GM23338 (cell line): ENCODE measurements around the gene SLCO4A1. TPM values are rescaled to one million over a fixed set of nuclear protein-coding genes. Genes with fewer than 3 reads are reported as not detected.

Experiments used
- ATAC-seq: fragments of 200-7000 bp; cut with Tn5 transposase; 3 replicates; pipeline ENCODE4 v1.9.1; 2020
- DNase-seq: peaks from one replicate; pipeline ENCODE4 v3.0.0-alpha.2; 2015; ENCODE audit warnings: low spot score
- H2AFZ ChIP-seq: fragments of 200-600 bp; sonication (generic); 2 replicates; pipeline ENCODE4 v1.8.0; 2016; ENCODE audit warnings: antibody characterized with exemption, mild to moderate bottlenecking, moderate library complexity
- H3F3A ChIP-seq: fragments of 200-600 bp; sonication (generic); replicated peaks from 2 replicates; pipeline ENCODE4 v1.8.0; 2017; ENCODE audit warnings: antibody characterized with exemption, mixed run types, low read depth
- H3K27ac ChIP-seq: fragments of 200-600 bp; sonication (generic); 2 replicates; pipeline ENCODE4 v1.6.1; 2016; ENCODE audit warnings: low read depth
- H3K27me3 ChIP-seq: fragments of 200-600 bp; sonication (generic); 2 replicates; pipeline ENCODE4 v1.8.0; 2016; ENCODE audit warnings: mild to moderate bottlenecking, mixed run types, moderate library complexity; ENCODE audit not compliant: insufficient read depth
- H3K36me3 ChIP-seq: fragments of 200-600 bp; sonication (generic); 2 replicates; pipeline ENCODE4 v1.8.0; 2016; ENCODE audit warnings: mild to moderate bottlenecking; ENCODE audit not compliant: insufficient read depth
- H3K4me1 ChIP-seq: fragments of 200-600 bp; sonication (generic); 2 replicates; pipeline ENCODE4 v1.8.0; 2016; ENCODE audit warnings: mild to moderate bottlenecking, moderate library complexity; ENCODE audit not compliant: insufficient read depth
- H3K4me2 ChIP-seq: fragments of 200-600 bp; sonication (generic); 2 replicates; pipeline ENCODE4 v1.7.1; 2017; ENCODE audit warnings: mixed run types
- H3K4me3 ChIP-seq: fragments of 200-600 bp; sonication (generic); 2 replicates; pipeline ENCODE4 v1.6.1; 2016; ENCODE audit warnings: mixed run types
- H3K79me2 ChIP-seq: fragments of 200-600 bp; sonication (generic); replicated peaks from 2 replicates; pipeline ENCODE4 v1.8.0; 2017; ENCODE audit warnings: mild to moderate bottlenecking; ENCODE audit not compliant: insufficient read depth
- H3K9me2 ChIP-seq: fragments of 200-600 bp; sonication (generic); 2 replicates; pipeline ENCODE4 v1.8.0; 2017; ENCODE audit not compliant: insufficient read depth
- H4K20me1 ChIP-seq: fragments of 200-600 bp; sonication (generic); replicated peaks from 2 replicates; pipeline ENCODE4 v1.8.0; 2017; ENCODE audit warnings: mild to moderate bottlenecking; ENCODE audit not compliant: insufficient read depth
- H3K27ac Mint-ChIP-seq: 2 replicates; pipeline ENCODE4 v1.8.0; 2020; ENCODE audit warnings: inconsistent platforms, mild to moderate bottlenecking, moderate library complexity, mixed read lengths
- H3K27me3 Mint-ChIP-seq: 3 replicates; pipeline ENCODE4 v1.8.0; 2022; ENCODE audit warnings: low read depth, mild to moderate bottlenecking, moderate library complexity, mixed read lengths, inconsistent platforms; ENCODE audit not compliant: insufficient read depth, poor library complexity
- H3K36me3 Mint-ChIP-seq: 3 replicates; pipeline ENCODE4 v1.8.0; 2021; ENCODE audit warnings: low read depth, mild to moderate bottlenecking, inconsistent platforms, moderate library complexity, mixed read lengths
- H3K4me1 Mint-ChIP-seq: 3 replicates; pipeline ENCODE4 v1.8.0; 2020; ENCODE audit warnings: mild to moderate bottlenecking, inconsistent platforms, mixed read lengths
- H3K4me3 Mint-ChIP-seq: 3 replicates; pipeline ENCODE4 v1.8.0; 2021; ENCODE audit warnings: moderate library complexity, mild to moderate bottlenecking, inconsistent platforms, mixed read lengths
- H3K9me3 Mint-ChIP-seq: 3 replicates; pipeline ENCODE4 v1.8.0; 2020; ENCODE audit warnings: moderate library complexity, mild to moderate bottlenecking, inconsistent platforms, mixed read lengths
- CREB1 ChIP-seq: fragments of 250-450 bp; sonication (Bioruptor Pico); IDR thresholded peaks from 2 replicates; pipeline ENCODE4 v1.5.0; 2020; ENCODE audit warnings: low read depth, mild to moderate bottlenecking, moderate library complexity
- ETS1 ChIP-seq: IDR thresholded peaks from 2 replicates; pipeline ENCODE4 v1.6.1; 2016; ENCODE audit warnings: antibody characterized with exemption
- EZH2 ChIP-seq: fragments of 200-600 bp; sonication (generic); IDR thresholded peaks from one replicate; pipeline ENCODE4 v1.8.0; 2017; ENCODE audit warnings: antibody characterized with exemption, mild to moderate bottlenecking, low read depth; ENCODE audit not compliant: unreplicated experiment
- EZH2phosphoT487 ChIP-seq: fragments of 200-600 bp; sonication (generic); IDR thresholded peaks from one replicate; pipeline ENCODE4 v1.8.1; 2018; ENCODE audit warnings: antibody characterized with exemption; ENCODE audit not compliant: unreplicated experiment
- JUNB ChIP-seq: IDR thresholded peaks from one replicate; pipeline ENCODE4 v1.6.1; 2016; ENCODE audit warnings: antibody characterized with exemption; ENCODE audit not compliant: unreplicated experiment
- NANOG ChIP-seq: IDR thresholded peaks from 2 replicates; pipeline ENCODE4 v1.6.1; 2016; ENCODE audit warnings: antibody characterized with exemption, borderline replicate concordance
- POLR2AphosphoS5 ChIP-seq: IDR thresholded peaks from 2 replicates; pipeline ENCODE4 v1.6.1; 2016; ENCODE audit warnings: antibody characterized with exemption, low read depth
- REST ChIP-seq: IDR thresholded peaks from one replicate; pipeline ENCODE4 v1.6.1; 2018; ENCODE audit warnings: antibody characterized with exemption; ENCODE audit not compliant: unreplicated experiment
- STAT1 ChIP-seq: IDR thresholded peaks from one replicate; pipeline ENCODE4 v1.6.1; 2016; ENCODE audit warnings: antibody characterized with exemption; ENCODE audit not compliant: unreplicated experiment
- ZNF114 ChIP-seq: fragments of 250-450 bp; sonication (Bioruptor Pico); IDR thresholded peaks from 2 replicates; pipeline ENCODE4 v1.5.0; 2020; ENCODE audit warnings: mild to moderate bottlenecking, moderate library complexity
- ZNF331 ChIP-seq: fragments of 250-450 bp; sonication (Bioruptor Pico); IDR thresholded peaks from 2 replicates; pipeline ENCODE4 v1.5.0; 2020; ENCODE audit warnings: low read depth, mild to moderate bottlenecking, moderate library complexity
- polyA plus RNA-seq: library from polyadenylated mRNA; unstranded; fragments of >200 nt; fragmentation: Nextera tagmentation; extraction: Ambion mirVana; gene quantifications from 2 replicates; pipeline ENCODE4 v1.2.1, GENCODE V29; 2016
- total RNA-seq: library from RNA; depleted of rRNA; stranded (reverse); fragments of >200 nt; shearing (Covaris generic); gene quantifications from 2 replicates; pipeline ENCODE4 v1.2.3, GENCODE V29; 2014
- TF ChIP-seq, protein P1 (sequence below), 2 experiments: fragments of 200-600 bp in 1 of 2; sonication (generic) in 1 of 2; conservative IDR thresholded peaks; 2 replicates each; pipeline versions ENCODE4 v1.5.1 to v1.6.1; 2016 to 2017; ENCODE audit warnings: antibody characterized with exemption in 2 of 2, low read depth in 2 of 2, mild to moderate bottlenecking in 2 of 2, moderate library complexity in 1 of 2
- TF ChIP-seq, protein P2 (sequence below): fragments of 250-450 bp; sonication (Bioruptor Pico); IDR thresholded peaks from 2 replicates; pipeline ENCODE4 v1.5.0; 2020; ENCODE audit warnings: mild to moderate bottlenecking, moderate library complexity

SLCO4A1 gene
- total and polyA plus RNA-seq, 2 experiments from 2014 or later = 28.5 to 41.6 TPM

DNA sequence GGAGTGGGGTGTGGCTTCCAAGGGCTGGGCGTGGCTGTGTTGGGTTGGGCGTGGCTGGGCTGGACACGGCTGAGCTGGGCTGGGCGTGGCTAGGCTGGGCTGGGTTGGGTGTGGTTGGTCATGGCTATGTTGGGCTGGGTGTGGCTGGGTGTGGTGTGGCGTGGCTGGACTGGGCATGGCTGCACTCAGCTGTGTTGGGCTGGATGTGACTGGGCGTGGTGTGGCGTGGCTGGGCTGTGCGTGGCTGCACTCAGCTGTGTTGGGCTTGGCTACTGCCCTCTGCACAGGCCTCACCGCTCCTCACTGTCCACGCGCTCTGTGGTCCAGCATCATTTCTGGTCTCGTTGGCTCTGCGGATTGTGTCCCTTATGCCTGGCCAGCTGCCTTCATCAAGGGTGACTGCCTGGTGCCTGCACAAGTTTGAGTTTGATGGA is 43.5 kb upstream of the SLCO4A1 start:
- H3K9me2 ChIP-seq = no peaks in the 10 kb centered on the region
- DNase-seq (no peak), ATAC-seq (no peak)
- no peak overlapping the region for H3K4me2 ChIP-seq
- Mint-ChIP-seq H3K27me3 (peaks cover 9% of the 10 kb centered on the region), H3K36me3 (no peaks in the 10 kb centered on the region), H3K27ac (no peak overlapping the region), H3K4me1 (peaks cover 16% of the 10 kb centered on the region), H3K4me3 (no peak overlapping the region), H3K9me3 (no peaks in the 10 kb centered on the region)
- no peak overlapping the region for H3K4me3 ChIP-seq
- H3K79me2 ChIP-seq = no peaks in the 10 kb centered on the region
- H3K36me3 ChIP-seq = no peaks in the 10 kb centered on the region
- H4K20me1 ChIP-seq = no peaks in the 10 kb centered on the region
- H3K4me1 ChIP-seq = peaks cover 2% of the 10 kb centered on the region; the same call in 1 of the 2 replicates
- no peak overlapping the region for H3K27ac ChIP-seq
- H3K27me3 ChIP-seq = no peaks in the 10 kb centered on the region
- TF ChIP-seq ETS1 (no peak), ZNF331 (no peak), CREB1 (CRISPR knock-in tag) (no peak), STAT1 (no peak), EZH2 (no peak), POLR2AphosphoS5 (no peak), JUNB (no peak), NANOG (no peak), EZH2phosphoT487 (no peak), REST (no peak), ZNF114 (no peak)
- TF ChIP-seq, protein P1, sequence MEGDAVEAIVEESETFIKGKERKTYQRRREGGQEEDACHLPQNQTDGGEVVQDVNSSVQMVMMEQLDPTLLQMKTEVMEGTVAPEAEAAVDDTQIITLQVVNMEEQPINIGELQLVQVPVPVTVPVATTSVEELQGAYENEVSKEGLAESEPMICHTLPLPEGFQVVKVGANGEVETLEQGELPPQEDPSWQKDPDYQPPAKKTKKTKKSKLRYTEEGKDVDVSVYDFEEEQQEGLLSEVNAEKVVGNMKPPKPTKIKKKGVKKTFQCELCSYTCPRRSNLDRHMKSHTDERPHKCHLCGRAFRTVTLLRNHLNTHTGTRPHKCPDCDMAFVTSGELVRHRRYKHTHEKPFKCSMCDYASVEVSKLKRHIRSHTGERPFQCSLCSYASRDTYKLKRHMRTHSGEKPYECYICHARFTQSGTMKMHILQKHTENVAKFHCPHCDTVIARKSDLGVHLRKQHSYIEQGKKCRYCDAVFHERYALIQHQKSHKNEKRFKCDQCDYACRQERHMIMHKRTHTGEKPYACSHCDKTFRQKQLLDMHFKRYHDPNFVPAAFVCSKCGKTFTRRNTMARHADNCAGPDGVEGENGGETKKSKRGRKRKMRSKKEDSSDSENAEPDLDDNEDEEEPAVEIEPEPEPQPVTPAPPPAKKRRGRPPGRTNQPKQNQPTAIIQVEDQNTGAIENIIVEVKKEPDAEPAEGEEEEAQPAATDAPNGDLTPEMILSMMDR (conservative IDR thresholded peaks at IDR 0.05; ENCODE audit: low read depth in 2 of 2) = no peak
- TF ChIP-seq, protein P2, sequence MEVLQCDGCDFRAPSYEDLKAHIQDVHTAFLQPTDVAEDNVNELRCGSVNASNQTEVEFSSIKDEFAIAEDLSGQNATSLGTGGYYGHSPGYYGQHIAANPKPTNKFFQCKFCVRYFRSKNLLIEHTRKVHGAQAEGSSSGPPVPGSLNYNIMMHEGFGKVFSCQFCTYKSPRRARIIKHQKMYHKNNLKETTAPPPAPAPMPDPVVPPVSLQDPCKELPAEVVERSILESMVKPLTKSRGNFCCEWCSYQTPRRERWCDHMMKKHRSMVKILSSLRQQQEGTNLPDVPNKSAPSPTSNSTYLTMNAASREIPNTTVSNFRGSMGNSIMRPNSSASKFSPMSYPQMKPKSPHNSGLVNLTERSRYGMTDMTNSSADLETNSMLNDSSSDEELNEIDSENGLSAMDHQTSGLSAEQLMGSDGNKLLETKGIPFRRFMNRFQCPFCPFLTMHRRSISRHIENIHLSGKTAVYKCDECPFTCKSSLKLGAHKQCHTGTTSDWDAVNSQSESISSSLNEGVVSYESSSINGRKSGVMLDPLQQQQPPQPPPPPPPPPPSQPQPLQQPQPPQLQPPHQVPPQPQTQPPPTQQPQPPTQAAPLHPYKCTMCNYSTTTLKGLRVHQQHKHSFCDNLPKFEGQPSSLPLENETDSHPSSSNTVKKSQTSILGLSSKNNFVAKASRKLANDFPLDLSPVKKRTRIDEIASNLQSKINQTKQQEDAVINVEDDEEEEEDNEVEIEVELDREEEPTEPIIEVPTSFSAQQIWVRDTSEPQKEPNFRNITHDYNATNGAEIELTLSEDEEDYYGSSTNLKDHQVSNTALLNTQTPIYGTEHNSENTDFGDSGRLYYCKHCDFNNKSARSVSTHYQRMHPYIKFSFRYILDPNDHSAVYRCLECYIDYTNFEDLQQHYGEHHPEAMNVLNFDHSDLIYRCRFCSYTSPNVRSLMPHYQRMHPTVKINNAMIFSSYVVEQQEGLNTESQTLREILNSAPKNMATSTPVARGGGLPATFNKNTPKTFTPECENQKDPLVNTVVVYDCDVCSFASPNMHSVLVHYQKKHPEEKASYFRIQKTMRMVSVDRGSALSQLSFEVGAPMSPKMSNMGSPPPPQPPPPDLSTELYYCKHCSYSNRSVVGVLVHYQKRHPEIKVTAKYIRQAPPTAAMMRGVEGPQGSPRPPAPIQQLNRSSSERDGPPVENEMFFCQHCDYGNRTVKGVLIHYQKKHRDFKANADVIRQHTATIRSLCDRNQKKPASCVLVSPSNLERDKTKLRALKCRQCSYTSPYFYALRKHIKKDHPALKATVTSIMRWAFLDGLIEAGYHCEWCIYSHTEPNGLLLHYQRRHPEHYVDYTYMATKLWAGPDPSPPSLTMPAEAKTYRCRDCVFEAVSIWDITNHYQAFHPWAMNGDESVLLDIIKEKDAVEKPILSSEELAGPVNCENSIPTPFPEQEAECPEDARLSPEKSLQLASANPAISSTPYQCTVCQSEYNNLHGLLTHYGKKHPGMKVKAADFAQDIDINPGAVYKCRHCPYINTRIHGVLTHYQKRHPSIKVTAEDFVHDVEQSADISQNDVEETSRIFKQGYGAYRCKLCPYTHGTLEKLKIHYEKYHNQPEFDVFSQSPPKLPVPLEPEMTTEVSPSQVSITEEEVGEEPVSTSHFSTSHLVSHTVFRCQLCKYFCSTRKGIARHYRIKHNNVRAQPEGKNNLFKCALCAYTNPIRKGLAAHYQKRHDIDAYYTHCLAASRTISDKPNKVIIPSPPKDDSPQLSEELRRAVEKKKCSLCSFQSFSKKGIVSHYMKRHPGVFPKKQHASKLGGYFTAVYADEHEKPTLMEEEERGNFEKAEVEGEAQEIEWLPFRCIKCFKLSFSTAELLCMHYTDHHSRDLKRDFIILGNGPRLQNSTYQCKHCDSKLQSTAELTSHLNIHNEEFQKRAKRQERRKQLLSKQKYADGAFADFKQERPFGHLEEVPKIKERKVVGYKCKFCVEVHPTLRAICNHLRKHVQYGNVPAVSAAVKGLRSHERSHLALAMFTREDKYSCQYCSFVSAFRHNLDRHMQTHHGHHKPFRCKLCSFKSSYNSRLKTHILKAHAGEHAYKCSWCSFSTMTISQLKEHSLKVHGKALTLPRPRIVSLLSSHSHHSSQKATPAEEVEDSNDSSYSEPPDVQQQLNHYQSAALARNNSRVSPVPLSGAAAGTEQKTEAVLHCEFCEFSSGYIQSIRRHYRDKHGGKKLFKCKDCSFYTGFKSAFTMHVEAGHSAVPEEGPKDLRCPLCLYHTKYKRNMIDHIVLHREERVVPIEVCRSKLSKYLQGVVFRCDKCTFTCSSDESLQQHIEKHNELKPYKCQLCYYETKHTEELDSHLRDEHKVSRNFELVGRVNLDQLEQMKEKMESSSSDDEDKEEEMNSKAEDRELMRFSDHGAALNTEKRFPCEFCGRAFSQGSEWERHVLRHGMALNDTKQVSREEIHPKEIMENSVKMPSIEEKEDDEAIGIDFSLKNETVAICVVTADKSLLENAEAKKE (CRISPR knock-in tag) = no peak
- H2AFZ ChIP-seq = no peak overlapping the region
- 0 out of 2 replicates have a peak, but pooled peaks cover 10% of the 10 kb centered on the region for H3F3A ChIP-seq
